HG03571 (cell line): ENCODE data around the gene AQP3.
"Not testable (repeated sequence)": the region's sequence is repeated elsewhere in the genome, so short reads cannot be mapped to it uniquely, and the experiment has no call there.

Experiments
- ATAC-seq: cut with Tn5 transposase; IDR thresholded peaks from one replicate; pipeline ENCODE4 v1.9.1; 2021; ENCODE audit not compliant: unreplicated experiment

The AQP3 gene

GRCh38 chr9:33418090-33418489 lies 29.3 kb downstream of the AQP3 start:
- no peak for ATAC-seq

DNA sequence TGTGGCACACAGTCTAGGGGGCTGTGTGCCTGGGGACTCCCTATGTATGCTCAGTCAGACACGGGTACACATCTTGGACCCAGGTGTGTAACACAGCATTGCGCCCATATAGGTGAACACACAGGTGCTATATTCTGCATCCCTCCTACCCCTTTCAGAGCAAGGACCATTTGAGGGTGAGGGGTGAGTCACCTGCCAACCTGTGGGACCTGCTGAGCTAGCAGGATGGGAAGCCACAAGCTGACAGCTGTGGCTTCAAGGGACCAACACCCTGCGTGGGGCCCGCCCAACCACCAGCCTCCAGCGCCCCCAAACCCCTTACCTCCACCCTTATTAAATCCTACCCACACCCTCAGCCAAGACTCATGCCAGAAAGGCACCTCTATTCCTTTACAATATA lies 30.4 kb downstream of the AQP3 start:
- no peak for ATAC-seq

DNA sequence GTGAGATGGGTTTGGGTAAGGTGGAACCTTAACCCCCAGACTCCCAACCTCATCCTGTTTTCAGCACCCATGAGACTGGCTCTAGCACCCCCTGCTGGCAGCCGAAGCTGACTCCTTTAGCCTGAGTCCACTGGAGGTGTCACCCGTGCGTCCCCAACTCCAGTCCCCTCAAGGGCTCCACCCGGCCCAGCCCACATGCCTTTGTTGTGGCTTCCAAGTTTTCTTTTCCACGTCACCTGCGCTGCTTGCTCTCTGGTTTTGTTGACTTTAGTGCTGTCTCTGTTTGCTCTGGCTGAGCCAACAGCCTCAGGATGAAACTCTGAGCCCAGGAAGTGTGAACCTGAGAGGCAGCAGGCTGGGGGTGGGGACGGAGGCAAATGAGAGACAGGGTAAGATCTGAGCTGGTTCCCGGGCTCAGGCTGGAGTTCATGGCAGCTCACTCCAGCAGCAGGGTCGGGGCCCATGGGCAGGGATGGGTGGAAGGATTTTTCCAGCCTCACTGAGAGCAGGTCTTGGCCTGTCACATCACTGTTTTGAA lies 31.8 kb downstream of the AQP3 start:
- no peak for ATAC-seq

GRCh38 chr9:33414889-33415500 lies 32.4 kb downstream of the AQP3 start:
- no peak for ATAC-seq

DNA sequence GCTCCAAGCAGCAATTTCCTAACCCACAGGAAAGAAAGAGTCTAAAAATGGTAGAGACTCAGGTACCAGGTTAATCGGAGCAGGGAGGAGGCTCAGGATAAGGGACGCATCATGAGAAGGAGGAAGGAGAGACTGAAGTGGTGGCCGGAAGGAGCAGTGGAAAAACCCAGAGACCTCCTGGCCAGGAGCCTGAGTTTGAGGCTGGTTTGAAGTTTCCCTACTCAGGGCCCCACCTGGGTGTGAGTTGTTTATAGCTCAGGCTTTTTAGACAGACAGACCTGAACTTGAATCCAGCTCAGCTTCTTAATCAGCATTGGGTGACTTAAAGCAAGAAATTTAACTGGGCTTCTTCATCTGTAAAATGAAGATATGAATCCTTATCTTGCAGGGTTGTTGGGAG lies 33.1 kb downstream of the AQP3 start:
- ATAC-seq: no peak

GRCh38 chr9:33408087-33408486 lies 39.3 kb downstream of the AQP3 start:
- ATAC-seq: no peak

- no peak for ATAC-seq
Measured at GRCh38 chr9:33407061-33407460, 40.3 kb downstream of the AQP3 start.

- no peak for ATAC-seq
Measured at GRCh38 chr9:33404788-33405362, 42.5 kb downstream of the AQP3 start.

DNA sequence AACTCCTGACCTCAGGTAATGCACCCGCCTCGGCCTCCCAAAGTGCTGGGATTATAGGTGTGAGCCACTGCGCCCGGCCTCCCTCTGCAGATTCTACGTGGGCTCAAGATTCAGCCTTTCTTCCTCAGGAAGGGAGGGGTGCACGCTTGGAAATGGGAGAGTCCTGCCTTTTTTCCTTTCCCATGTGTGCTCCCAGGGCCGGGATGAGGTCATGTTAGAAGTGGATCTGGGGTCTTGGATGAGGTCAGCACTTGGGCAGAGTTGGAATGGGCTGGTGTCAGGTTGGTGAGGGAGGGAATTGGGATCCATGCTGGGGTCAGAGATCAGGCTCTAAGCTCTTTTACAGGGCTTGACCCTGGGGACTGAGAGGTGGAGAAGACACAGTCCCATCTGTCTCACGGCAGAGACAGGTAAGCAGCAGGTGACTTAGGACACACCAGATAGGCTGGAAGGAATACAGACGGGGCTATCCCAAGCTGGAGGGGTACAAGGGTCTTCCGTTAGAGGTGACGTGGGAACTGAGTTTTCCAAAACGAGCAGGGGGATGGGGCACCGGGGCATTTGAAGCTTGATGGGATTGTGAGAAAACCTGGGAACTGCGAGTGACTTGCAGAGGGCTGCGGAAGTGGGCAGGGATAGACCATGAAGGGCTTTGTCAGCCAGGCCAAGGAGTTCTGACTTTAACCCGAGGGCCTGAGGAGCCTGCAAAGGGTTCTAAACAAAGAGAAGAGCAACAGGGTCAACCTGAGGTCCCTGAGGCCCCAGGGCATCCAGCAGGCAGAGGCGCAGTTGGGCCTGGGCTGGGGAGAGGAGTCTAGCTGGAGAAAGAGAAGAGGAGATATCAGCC lies 43.2 kb downstream of the AQP3 start:
- ATAC-seq: no peak

DNA sequence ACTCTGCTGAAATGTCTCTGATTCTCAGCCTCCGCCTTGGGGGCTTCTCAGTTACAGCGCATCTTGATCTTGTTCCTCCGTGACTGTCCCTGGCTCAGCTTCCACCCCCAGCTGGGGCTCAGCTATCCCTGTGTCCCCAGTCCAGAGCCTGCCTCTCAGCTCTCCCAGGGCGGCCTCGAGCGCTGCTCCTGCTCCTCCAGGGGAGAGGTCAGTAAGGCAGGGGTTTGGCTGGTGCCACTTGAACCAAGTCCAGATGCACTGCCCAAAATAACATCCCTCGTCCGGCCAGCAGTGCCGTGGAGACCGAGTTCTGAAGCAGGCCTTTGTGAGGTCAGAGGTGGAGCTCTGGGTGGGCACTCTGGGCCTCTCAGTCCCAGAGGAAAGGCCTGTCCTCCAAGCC lies 45.0 kb downstream of the AQP3 start, which contains the start of gene AQP7:
TSS of gene AQP7 (minus strand) at position 198 of the 400 bp plus-strand sequence. CDS start 1,306 bp downstream, outside the sequence.
- ATAC-seq: not testable (repeated sequence)

DNA sequence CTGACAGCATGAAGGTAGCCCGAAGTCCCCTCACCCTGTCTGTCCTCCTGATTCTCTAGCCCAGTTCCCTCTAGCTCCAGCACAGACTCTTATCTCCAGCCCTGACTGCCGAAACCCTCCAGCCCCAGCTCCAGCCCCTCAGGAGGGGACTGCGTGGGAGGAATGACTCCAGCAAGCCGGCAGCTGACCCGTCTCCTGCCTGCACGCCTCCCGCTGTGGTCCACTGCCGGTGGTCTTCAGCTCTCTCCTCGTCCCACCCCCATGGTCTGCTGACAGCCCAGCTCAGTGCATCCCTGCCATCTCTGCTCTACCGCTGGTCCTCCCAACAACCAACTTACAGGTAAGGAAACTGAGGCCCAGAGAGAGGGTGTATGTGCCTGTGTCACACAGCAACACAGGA lies 45.6 kb downstream of the AQP3 start:
- not testable (repeated sequence) for ATAC-seq

GRCh38 chr9:33399047-33399446 lies 48.3 kb downstream of the AQP3 start:
- not testable (repeated sequence) for ATAC-seq

DNA sequence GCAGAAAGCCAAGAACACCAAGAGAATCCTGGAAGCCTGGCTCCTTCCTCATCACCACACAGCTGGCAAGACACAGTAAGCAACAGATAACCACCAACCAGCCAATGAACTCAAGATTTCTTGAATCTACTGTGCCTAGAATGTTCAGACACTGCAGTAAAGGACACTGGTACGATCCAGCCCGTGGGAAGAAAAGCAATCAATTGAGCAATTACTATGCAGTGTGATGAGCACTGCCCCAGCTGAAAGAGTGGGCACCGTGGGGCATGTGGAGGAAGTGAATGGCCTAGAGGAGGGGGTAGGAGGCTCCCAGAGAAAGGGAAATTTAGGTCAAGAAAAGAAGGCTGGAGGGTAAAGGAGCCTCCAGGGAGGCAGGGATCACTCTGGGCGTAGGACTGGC lies 49.6 kb downstream of the AQP3 start:
- not testable (repeated sequence) for ATAC-seq

DNA sequence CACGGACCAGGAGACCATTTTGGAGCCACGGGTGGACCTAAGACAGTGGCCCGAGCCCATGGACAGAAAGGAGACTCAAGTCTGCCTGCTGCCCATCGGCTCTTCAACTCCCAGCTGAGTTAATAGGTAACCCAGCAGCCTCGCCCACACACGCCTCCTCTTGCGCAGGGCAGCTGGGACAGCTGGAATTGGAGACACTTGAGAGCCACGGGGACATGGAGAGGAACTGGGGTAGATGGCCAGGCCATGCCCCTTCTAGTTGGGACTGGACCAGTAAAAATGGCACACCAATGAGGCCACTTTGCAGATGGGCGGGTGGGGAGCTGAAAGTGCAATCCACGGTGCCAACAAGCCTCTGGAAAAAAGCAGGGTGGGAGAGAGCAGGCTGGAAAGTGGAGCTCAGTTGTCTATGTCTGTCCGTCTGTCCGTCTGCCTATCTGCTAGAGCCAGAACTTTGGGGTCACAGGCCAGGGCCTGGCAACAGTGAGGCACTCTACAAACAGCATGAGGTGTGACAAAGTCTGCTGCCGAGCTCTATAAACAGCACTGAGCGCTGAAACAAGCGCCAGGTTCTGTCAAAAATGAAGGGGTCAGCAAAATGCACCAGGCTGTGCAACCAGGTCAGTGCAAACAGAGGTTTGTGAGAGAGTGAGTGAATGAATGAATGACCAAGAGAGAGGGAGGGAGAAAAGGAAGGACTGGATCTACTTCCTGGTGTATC lies 52.1 kb downstream of the AQP3 start:
- not testable (repeated sequence) for ATAC-seq

- not testable (repeated sequence) for ATAC-seq
Measured at GRCh38 chr9:33393986-33394385, 53.4 kb downstream of the AQP3 start.

DNA sequence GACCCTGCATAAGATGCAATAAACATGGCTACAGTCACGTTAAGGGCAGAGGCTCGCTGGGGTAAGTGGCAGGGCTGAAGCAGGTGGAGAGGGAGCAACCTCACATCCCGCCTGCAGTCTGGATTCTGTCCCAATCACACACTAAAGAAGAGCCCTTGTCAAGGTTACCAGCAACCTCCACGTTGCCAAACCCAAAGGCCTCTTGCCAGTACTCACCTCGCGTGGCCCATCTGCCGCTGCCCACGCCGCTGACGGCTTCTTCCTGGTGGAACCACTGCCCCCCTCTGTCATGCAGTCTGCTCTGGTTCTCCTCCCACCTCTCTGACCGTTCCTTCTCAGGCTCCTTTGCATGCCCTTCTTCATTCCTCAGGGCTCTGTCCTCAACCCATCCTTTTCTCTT lies 53.8 kb downstream of the AQP3 start:
- ATAC-seq: no peak

DNA sequence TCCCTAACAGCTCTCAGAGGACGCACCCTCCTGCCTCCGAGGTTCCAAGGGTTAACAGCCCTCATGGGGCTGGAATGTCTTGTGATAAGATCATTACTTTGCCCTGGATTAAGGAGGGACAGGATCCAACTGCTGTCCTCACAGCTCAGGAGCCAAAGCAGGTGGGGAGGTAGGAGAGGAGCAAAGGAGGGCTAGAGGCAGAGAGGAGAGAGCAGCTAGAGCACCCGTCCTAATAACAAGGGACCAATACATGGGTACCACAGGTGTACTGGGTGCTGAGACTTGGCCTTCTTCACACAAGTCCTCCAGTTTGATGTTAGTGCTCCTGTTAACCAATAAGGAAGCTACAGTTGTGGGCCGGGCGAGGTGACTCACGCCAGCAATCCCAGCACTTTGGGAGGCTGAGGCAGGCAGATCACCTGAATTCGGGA lies 54.8 kb downstream of the AQP3 start:
- ATAC-seq: not testable (repeated sequence)
